H9 (cell line): Measurements from ENCODE around the gene NBPF20. TPM values are rescaled to one million over a fixed set of nuclear protein-coding genes. Genes with fewer than 3 reads are reported as not detected.
"Not testable (repeated sequence)": the region's sequence is repeated elsewhere in the genome, so short reads cannot be mapped to it uniquely, and the experiment has no call there.

Experiments used
- DNase-seq: peaks from one replicate; pipeline ENCODE4 v3.0.0-alpha.2; 2017
- H2AFZ ChIP-seq: one replicate; pipeline ENCODE4 v1.6.1; 2013; ENCODE audit warnings: mild to moderate bottlenecking, low read length, control low read depth, moderate library complexity
- H2AK5ac ChIP-seq: 2 replicates; pipeline ENCODE4 v1.6.1; 2013; ENCODE audit warnings: low read length, control low read depth, mixed read lengths; ENCODE audit not compliant: insufficient read length
- H2BK120ac ChIP-seq: one replicate; pipeline ENCODE4 v1.6.1; 2013; ENCODE audit warnings: low read depth, mild to moderate bottlenecking, low read length, control low read depth, inconsistent platforms; ENCODE audit not compliant: poor library complexity, severe bottlenecking
- H2BK12ac ChIP-seq: 2 replicates; pipeline ENCODE4 v1.6.1; 2013; ENCODE audit warnings: low read length, control low read depth, mixed read lengths, low read depth; ENCODE audit not compliant: insufficient read length
- H2BK15ac ChIP-seq: 2 replicates; pipeline ENCODE4 v1.6.1; 2013; ENCODE audit warnings: low read depth, low read length, control low read depth
- H2BK20ac ChIP-seq: one replicate; pipeline ENCODE4 v1.6.1; 2013; ENCODE audit warnings: low read depth, mild to moderate bottlenecking, low read length, control low read depth, inconsistent platforms; ENCODE audit not compliant: poor library complexity, severe bottlenecking
- H2BK5ac ChIP-seq: 2 replicates; pipeline ENCODE4 v1.6.1; 2013; ENCODE audit warnings: low read length, control low read depth, mixed read lengths; ENCODE audit not compliant: insufficient read length
- H3K14ac ChIP-seq: 2 replicates; pipeline ENCODE4 v1.6.1; 2013; ENCODE audit warnings: low read length, control low read depth; ENCODE audit not compliant: insufficient read depth
- H3K18ac ChIP-seq: 2 replicates; pipeline ENCODE4 v1.6.1; 2013; ENCODE audit warnings: low read depth, mild to moderate bottlenecking, mixed read lengths, low read length, control low read depth; ENCODE audit not compliant: insufficient read length
- H3K23ac ChIP-seq: 2 replicates; pipeline ENCODE4 v1.6.1; 2013; ENCODE audit warnings: low read length, control low read depth, mixed read lengths, low read depth; ENCODE audit not compliant: insufficient read length
- H3K23me2 ChIP-seq: 2 replicates; pipeline ENCODE4 v1.6.1; 2013; ENCODE audit warnings: low read depth, mild to moderate bottlenecking, mixed read lengths, low read length, control low read depth; ENCODE audit not compliant: insufficient read length, poor library complexity, severe bottlenecking
- H3K27ac ChIP-seq: 2 replicates; pipeline ENCODE4 v1.5.1; 2013; ENCODE audit warnings: low read length, control low read depth, mixed read lengths, low read depth; ENCODE audit not compliant: insufficient read length
- H3K27me3 ChIP-seq: 2 replicates; pipeline ENCODE4 v1.6.1; 2013; ENCODE audit warnings: low read length, control low read depth, inconsistent platforms; ENCODE audit not compliant: insufficient read depth
- H3K4ac ChIP-seq: 2 replicates; pipeline ENCODE4 v1.6.1; 2013; ENCODE audit warnings: low read depth, mild to moderate bottlenecking, control low read depth, inconsistent platforms, low read length, moderate library complexity
- H3K4me1 ChIP-seq: 2 replicates; pipeline ENCODE4 v1.6.1; 2013; ENCODE audit warnings: low read length, control low read depth, inconsistent platforms; ENCODE audit not compliant: insufficient read depth
- H3K4me2 ChIP-seq: 2 replicates; pipeline ENCODE4 v1.6.1; 2013; ENCODE audit warnings: low read length, control low read depth, mixed read lengths; ENCODE audit not compliant: insufficient read length, insufficient read depth
- H3K56ac ChIP-seq: 2 replicates; pipeline ENCODE4 v1.6.1; 2013; ENCODE audit warnings: low read depth, mild to moderate bottlenecking, mixed read lengths, low read length, control low read depth; ENCODE audit not compliant: insufficient read length
- H3K79me1 ChIP-seq: 2 replicates; pipeline ENCODE4 v1.6.1; 2013; ENCODE audit warnings: low read depth, mild to moderate bottlenecking, moderate library complexity, low read length, control low read depth, inconsistent platforms; ENCODE audit not compliant: insufficient read depth, poor library complexity, severe bottlenecking
- H3K79me2 ChIP-seq: 2 replicates; pipeline ENCODE4 v1.6.1; 2013; ENCODE audit warnings: low read length, control low read depth, inconsistent platforms; ENCODE audit not compliant: insufficient read depth
- H3K9ac ChIP-seq: 2 replicates; pipeline ENCODE4 v1.6.1; 2013; ENCODE audit warnings: low read length, control low read depth, mixed read lengths; ENCODE audit not compliant: insufficient read length; ENCODE audit errors: extremely low read depth
- H3K9me3 ChIP-seq: one replicate; pipeline ENCODE4 v1.6.1; 2013; ENCODE audit warnings: low read depth, low read length, inconsistent platforms; ENCODE audit not compliant: control insufficient read depth
- H3T11ph ChIP-seq: one replicate; pipeline ENCODE4 v1.6.1; 2013; ENCODE audit warnings: mild to moderate bottlenecking, low read length, control low read depth, inconsistent platforms
- H4K20me1 ChIP-seq: one replicate; pipeline ENCODE4 v1.6.1; 2013; ENCODE audit not compliant: control insufficient read depth, insufficient read length, insufficient read depth
- H4K5ac ChIP-seq: 2 replicates; pipeline ENCODE4 v1.6.1; 2013; ENCODE audit warnings: low read depth, mild to moderate bottlenecking, mixed read lengths, low read length, control low read depth; ENCODE audit not compliant: insufficient read length
- H4K8ac ChIP-seq: replicated peaks from 2 replicates; pipeline ENCODE4 v1.6.1; 2013; ENCODE audit warnings: low read length, control low read depth, mixed read lengths, low read depth; ENCODE audit not compliant: insufficient read length
- H4K91ac ChIP-seq: 2 replicates; pipeline ENCODE4 v1.6.1; 2013; ENCODE audit warnings: low read depth, mild to moderate bottlenecking, moderate library complexity, mixed read lengths, low read length, control low read depth; ENCODE audit not compliant: insufficient read length
- H3K27ac Mint-ChIP-seq, 3 experiments: 2 replicates in 2 of 3; 3 replicates in 1 of 3; pipeline ENCODE4 v1.8.0; 2020 to 2021; ENCODE audit warnings: mixed read lengths in 3 of 3, mild to moderate bottlenecking in 1 of 3, moderate library complexity in 1 of 3
- H3K27me3 Mint-ChIP-seq: 2 replicates; pipeline ENCODE4 v1.8.0; 2021; ENCODE audit warnings: low read depth, mild to moderate bottlenecking, moderate library complexity, mixed read lengths
- H3K36me3 Mint-ChIP-seq, 3 experiments: 2 replicates in 2 of 3; 3 replicates in 1 of 3; pipeline ENCODE4 v1.8.0; 2020 to 2021; ENCODE audit warnings: low read depth in 3 of 3, mixed read lengths in 3 of 3; ENCODE audit not compliant: insufficient read depth in 1 of 3
- H3K4me1 Mint-ChIP-seq, 2 experiments: 2 replicates each; pipeline ENCODE4 v1.8.0; 2020; ENCODE audit warnings: mixed read lengths in 2 of 2
- H3K4me3 Mint-ChIP-seq, 2 experiments: 2 replicates in 1 of 2; 3 replicates in 1 of 2; pipeline ENCODE4 v1.8.0; 2020 to 2021; ENCODE audit warnings: mild to moderate bottlenecking in 2 of 2, mixed read lengths in 2 of 2, moderate library complexity in 1 of 2
- H3K9me3 Mint-ChIP-seq, 2 experiments: 2 replicates in 1 of 2; 3 replicates in 1 of 2; pipeline ENCODE4 v1.8.0; 2020; ENCODE audit warnings: mild to moderate bottlenecking in 2 of 2, mixed read lengths in 2 of 2, moderate library complexity in 1 of 2
- WGBS: extraction: QIAGEN DNeasy Blood & Tissue Kit; methylation state at CpG from one replicate; pipeline ENCODE4 v1.1.7; 2013; ENCODE audit warnings: missing lambda C conversion rate, low lambda C conversion rate, mixed read lengths; ENCODE audit not compliant: insufficient read length; ENCODE audit errors: extremely low coverage; 5-methylcytosine and 5-hydroxymethylcytosine counted together
- total RNA-seq: library from RNA; stranded (reverse); gene quantifications from 2 replicates; pipeline ENCODE4 v1.2.1, GENCODE V29; 2021

The NBPF20 gene
- total RNA-seq, 1 experiment from 2014 or later: 0.28 TPM

GRCh38 chr1:145453873-145454823 is 28.7 kb upstream of the NBPF20 start:
- not testable (repeated sequence) for H2BK20ac ChIP-seq, H3K18ac ChIP-seq, H4K5ac ChIP-seq, H4K8ac ChIP-seq, H3K14ac ChIP-seq, H2AFZ ChIP-seq, H3K27ac Mint-ChIP-seq, H3K79me2 ChIP-seq, H3K23ac ChIP-seq, H3K9me3 Mint-ChIP-seq, H3K4ac ChIP-seq, H3K4me1 ChIP-seq, H3K9ac ChIP-seq, H3K4me1 Mint-ChIP-seq, H3K27me3 ChIP-seq, H4K20me1 ChIP-seq, H2BK5ac ChIP-seq, H3K9me3 ChIP-seq, H3K36me3 Mint-ChIP-seq, H3K27ac ChIP-seq, H3K23me2 ChIP-seq, H2BK120ac ChIP-seq, H4K91ac ChIP-seq, H3T11ph ChIP-seq, H3K56ac ChIP-seq, H2AK5ac ChIP-seq, H3K79me1 ChIP-seq, H2BK12ac ChIP-seq, H2BK15ac ChIP-seq
- H3K4me3 Mint-ChIP-seq: peak overlapping the region; percentile 64 to 83
- WGBS: no CpG with 5 or more reads among the region's 86 CpGs
- peak; percentile 26 for DNase-seq
- H3K4me2 ChIP-seq: peak overlapping the region; percentile 42
- H3K27me3 Mint-ChIP-seq: peaks cover 48% of the 10 kb centered on the region

GRCh38 chr1:145452506-145452905 is 27.1 kb upstream of the NBPF20 start:
- H4K5ac ChIP-seq, H2BK15ac ChIP-seq, H3K27ac ChIP-seq, H4K8ac ChIP-seq, H3K79me2 ChIP-seq, H2BK12ac ChIP-seq, H4K20me1 ChIP-seq, H3K18ac ChIP-seq, H3K9ac ChIP-seq, H3K9me3 Mint-ChIP-seq, H2BK5ac ChIP-seq, DNase-seq, H3K79me1 ChIP-seq, H3K56ac ChIP-seq, H3K27ac Mint-ChIP-seq, H3K4me1 ChIP-seq, H2AK5ac ChIP-seq, H3K4ac ChIP-seq, H3K4me3 Mint-ChIP-seq, H2BK20ac ChIP-seq, H3K14ac ChIP-seq, H3K23me2 ChIP-seq, H3K4me1 Mint-ChIP-seq, H3K4me2 ChIP-seq, H3K36me3 Mint-ChIP-seq, H3K9me3 ChIP-seq, H3K27me3 ChIP-seq, H4K91ac ChIP-seq, H3T11ph ChIP-seq, H2BK120ac ChIP-seq, H3K23ac ChIP-seq, H2AFZ ChIP-seq: not testable (repeated sequence)
- peaks cover 43% of the 10 kb centered on the region for H3K27me3 Mint-ChIP-seq
- no CpG with 5 or more reads among the region's 8 CpGs for WGBS
